OCI-LY1 (cell line): ENCODE data around the gene CD79B.

ENCODE experiments used
- CTCF ChIP-seq: fragments of 200-600 bp; sonication (generic), shearing (Covaris generic); IDR thresholded peaks from 2 replicates; pipeline ENCODE4 v1.5.1; 2017; ENCODE audit warnings: mild to moderate bottlenecking, antibody characterized with exemption, low read length, moderate library complexity, mixed read lengths
- EZH2 ChIP-seq: fragments of 200-600 bp; sonication (generic), shearing (Covaris generic); IDR thresholded peaks from 2 replicates; pipeline ENCODE4 v1.8.0; 2017; ENCODE audit warnings: borderline replicate concordance, mixed run types, mild to moderate bottlenecking, antibody characterized with exemption, low read length, moderate library complexity, mixed read lengths

GRCh38 chr17:63974594-63975192 is 42.6 kb upstream of the CD79B start:
- TF ChIP-seq CTCF (no peak), EZH2 (no peak)
